ENCODE results near the gene TMEM79. TPM values are rescaled to one million over a fixed set of nuclear protein-coding genes. Genes with fewer than 3 reads are reported as not detected.

The TMEM79 gene
- total RNA-seq, 1 donor, result 0.86 TPM

DNA sequence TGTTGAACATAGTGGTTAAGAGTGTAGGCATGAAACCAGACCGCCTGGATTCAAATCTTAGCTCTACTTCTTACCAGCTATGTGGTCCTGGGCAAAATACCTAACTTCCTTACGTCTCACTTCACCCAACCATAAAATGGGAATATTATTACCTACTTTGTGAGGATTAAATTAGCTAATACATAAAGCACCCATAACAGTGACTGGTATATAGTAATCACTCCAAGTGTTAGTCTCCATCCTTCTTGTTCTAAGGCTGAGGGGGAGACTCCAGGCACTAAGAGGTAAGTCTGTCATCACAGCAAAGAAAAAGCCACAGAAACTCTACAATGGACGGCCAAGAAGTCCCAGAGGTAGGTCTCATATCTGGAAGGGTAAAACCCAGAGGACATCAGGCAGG is 4.3 kb upstream of the TMEM79 start:
- no peak for TF ChIP-seq CTCF (IDR thresholded peaks at IDR 0.05; ENCODE audit: insufficient read depth, low read depth, low read length)
- DNase-seq (ENCODE audit: low read depth), result no peak
- H3K4me3 ChIP-seq (ENCODE audit: low read depth, low read length), result no peak overlapping the region

DNA sequence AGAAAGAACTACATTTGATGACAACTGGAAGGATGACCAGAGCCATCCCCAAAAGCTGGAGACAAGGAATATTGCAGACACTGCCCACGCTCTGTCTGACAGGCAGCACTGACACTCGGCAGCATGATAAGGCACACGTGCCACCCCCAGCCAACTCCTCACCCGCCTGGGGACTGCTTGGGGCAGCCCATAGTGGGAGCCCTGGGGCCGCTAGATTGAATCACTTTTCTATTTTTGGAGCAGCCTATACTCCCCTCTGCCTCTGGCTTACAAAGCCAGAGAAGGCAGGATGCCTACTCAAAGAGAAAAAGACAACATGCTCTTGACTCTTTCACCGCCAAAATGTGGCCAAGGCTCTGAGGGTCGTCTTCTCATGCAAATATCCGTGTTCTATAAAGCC is 2.8 kb upstream of the TMEM79 start:
- DNase-seq (ENCODE audit: low read depth), result no peak
- H3K4me3 ChIP-seq (ENCODE audit: low read depth, low read length), result peak overlapping the region; percentile 71
- no peak for TF ChIP-seq CTCF (IDR thresholded peaks at IDR 0.05; ENCODE audit: insufficient read depth, low read depth, low read length)

- peak overlapping the region; percentile 71 for H3K4me3 ChIP-seq (ENCODE audit: low read depth, low read length)
- DNase-seq (ENCODE audit: low read depth), result no peak
- no peak for TF ChIP-seq CTCF (IDR thresholded peaks at IDR 0.05; ENCODE audit: insufficient read depth, low read depth, low read length)
These were observed 2.2 kb upstream of the TMEM79 start for GRCh38 chr1:156281693-156282478.

DNA sequence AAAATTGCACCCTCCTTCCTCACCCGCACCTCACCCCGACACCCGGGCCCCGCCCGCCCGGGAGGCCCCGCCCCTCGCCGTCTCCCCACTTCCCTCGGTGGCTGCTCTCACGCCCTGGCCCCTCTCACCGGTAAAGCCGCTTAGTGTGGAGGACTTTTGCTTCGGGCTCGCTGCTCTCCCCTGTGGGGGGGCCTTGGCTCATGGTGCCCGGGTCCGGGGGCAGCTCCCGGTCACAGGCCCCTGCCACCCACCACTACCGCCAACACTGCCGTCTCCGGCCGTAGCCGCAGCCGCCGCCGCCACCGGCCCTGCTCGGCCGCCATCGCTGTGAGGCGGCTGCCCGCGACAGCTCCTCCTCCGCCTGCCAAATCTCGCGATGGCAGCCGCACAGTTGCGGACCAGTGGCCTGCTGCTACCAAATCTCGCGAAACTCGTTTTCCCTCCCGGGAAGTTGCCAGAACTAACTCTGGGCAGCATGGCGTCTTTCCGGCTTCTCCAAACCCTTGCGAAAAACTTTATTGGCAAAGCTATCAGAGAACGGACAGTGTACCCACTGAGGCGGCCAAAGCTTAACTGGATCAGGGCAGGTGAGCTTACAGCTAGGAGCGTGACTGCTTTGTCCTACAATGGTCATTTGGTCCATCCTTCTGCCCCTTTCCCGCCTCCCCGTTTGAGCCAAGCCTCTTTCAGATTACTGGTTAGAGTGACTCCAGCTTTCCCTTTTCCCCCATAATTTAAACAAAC is 1.5 kb upstream of the TMEM79 start, which contains the start of gene SMG5:
Gene SMG5, minus strand, starts transcription at position 347 of the 744 bp plus-strand sequence. Its CDS starts 145 bp downstream, at position 202.
- peak; percentile 99 for DNase-seq (ENCODE audit: low read depth)
- TF ChIP-seq CTCF (IDR thresholded peaks at IDR 0.05; ENCODE audit: insufficient read depth, low read depth, low read length), result no peak
- peak within 1 kb of the TSS; percentile 71 for H3K4me3 ChIP-seq (ENCODE audit: low read depth, low read length)

GRCh38 chr1:156283521-156283920 is 604 bp upstream of the TMEM79 start:
- DNase-seq (ENCODE audit: low read depth), result no peak
- peak overlapping the region; percentile 71 for H3K4me3 ChIP-seq (ENCODE audit: low read depth, low read length)
- TF ChIP-seq CTCF (IDR thresholded peaks at IDR 0.05; ENCODE audit: insufficient read depth, low read depth, low read length), result no peak

DNA sequence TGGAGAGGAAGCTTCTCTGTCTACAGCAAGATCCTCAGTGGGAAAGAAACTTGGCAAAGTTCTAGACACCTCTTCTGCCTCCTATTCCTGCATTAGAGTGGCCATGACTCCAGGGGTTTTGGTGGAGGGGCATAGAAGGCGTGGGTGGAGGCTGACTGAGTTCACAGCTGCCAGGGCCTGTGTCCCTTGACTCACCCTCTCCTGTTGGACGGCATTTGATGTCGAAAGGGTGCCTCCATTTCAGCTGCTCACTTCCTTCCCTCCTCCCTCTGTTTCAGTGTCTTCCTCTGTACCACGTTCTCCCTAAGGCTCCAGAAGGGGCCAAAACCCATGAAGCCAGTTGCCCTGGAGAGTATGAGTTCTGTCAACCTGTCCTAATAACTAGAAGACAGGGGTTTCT is 632 bp downstream of the TMEM79 start:
- DNase-seq (ENCODE audit: low read depth), result no peak
- no peak overlapping the region for H3K4me3 ChIP-seq (ENCODE audit: low read depth, low read length)
- TF ChIP-seq CTCF (IDR thresholded peaks at IDR 0.05; ENCODE audit: insufficient read depth, low read depth, low read length), result no peak

Data from fibroblast of villous mesenchyme (primary cell).